Activated CD8-positive, alpha-beta memory T cell treated with anti-CD3 and anti-CD28 coated beads, Interleukin-2, amount 50 U/mL, for 24 hours (primary cell): ENCODE results near the gene HCAR1.
"Not testable (repeated sequence)": the region's sequence is repeated elsewhere in the genome, so short reads cannot be mapped to it uniquely, and the experiment has no call there.

Experiments used
- DNase-seq: peaks from one replicate; pipeline ENCODE4 v3.0.0-alpha.2; 2020; ENCODE audit errors: extremely low read depth

HCAR1 gene

DNA sequence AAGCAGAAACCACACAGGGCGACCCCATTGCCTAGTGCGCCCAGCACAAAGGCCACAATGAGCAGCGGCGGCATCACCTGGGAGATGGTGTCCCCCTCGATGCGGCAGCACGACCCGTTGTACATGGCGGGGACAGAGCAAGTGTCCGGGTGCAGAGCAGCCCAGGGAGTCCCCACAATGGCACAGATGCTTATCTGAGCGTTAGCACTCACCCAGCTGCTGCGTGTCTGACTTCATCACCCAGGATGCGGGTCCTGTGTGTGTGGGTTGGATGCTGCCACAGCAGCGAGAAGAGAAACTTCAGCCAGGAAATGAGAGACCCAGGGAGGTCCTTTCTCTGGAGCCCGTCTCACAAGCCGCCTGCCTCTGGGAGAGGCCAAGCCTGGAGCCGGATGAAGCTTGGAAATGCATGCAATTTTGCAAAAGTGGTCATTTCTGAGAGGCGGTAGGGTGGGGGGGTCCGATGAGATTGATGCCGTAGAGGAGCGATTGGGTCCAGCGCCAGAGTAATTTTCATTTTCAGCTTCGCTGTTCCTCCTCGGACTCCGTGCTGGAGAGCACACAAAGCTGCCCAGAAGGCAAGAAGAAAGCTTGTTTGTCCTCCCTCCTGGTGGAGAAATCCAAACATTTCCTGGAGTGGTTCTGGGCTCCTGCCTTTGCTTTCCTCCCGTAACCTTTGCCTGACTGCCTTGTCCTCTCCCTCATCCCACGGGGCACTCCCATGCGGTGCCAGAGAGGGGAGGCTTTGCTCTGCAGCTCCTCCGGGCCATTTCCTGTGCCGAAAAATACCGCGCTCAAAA is at the start of gene HCAR1:
HCAR1 (minus strand) TSS at position 630 of the 800 bp plus-strand sequence; CDS start at position 125, 505 bp downstream.
- no peak for DNase-seq

GRCh38 chr12:122757568-122757967 is 26.9 kb upstream of the HCAR1 start:
- no peak for DNase-seq

DNA sequence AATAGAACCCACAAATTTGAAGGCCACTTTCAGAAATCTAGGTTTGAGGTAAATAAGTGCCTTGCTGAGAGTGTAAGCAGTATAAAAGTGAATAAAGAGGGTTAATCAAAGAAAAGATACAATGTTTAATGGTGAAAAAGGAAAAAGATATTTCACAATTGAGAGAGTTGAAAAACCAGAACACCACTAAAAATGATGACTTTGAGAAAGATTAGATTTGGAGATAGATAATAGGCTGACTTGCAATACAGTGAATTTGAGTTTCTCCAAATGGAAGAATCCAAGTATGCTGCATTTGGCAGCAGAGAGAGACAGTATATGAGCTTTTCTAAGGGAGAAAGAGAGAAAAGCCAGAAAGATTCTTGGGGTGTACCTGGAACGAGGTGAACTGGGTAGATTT is 24.1 kb upstream of the HCAR1 start:
- no peak for DNase-seq

DNA sequence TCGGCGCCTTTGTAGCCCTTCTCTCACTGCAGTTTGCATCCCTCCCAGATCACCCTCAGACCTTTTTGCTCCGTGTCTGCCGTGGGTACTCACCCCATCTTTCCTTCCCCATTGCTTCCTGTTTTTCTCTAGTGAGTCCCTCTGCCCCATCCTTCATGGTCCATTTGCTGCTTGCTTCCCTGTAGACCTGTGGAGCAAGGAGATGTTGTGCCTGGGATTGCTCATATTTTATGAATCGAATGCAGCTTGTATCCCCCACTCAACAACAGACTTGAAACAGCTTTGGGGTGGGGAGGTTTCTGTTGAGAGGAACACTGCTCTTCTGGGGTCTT is 22.6 kb upstream of the HCAR1 start:
- DNase-seq, result no peak

GRCh38 chr12:122752464-122753318 is 22.0 kb upstream of the HCAR1 start, which contains the start of gene DENR:
Gene DENR (plus strand): TSS chr12:122752824. CDS start chr12:122753702, 878 bp downstream.
- peak; percentile 97 for DNase-seq

DNA sequence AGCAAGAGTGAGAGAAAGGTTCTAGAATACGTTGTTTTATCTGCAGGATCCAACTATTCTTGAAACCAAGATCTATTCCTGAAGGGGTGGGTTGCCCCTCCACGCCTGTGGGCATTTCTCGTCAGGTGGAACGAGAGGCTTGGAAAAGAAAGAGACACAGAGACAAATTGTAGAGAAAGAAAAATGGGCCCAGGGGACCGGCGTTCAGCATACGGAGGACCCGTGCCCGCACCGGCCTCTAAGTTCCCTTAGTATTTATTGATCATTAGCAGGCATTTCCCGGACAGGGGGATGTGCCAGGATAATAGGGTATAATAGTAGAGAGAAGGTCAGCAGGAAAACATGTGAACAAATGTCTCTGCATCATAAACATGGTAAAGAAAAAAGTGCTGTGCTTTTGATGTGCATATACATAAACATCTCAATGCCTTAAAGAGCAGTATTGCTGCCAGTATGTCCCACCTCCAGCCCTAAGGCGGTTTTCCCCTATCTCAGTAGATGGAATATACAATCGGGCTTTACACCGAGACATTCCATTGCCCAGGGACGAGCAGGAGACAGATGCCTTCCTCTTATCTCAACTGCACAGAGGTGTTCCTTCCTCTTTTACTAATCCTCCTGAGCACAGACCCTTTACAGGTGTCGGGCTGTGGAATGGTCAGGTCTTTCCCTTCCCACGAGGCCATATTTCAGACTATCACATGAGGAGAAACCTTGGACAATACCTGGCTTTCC is 20.3 kb upstream of the HCAR1 start:
- not testable (repeated sequence) for DNase-seq

GRCh38 chr12:122749569-122750332 is 19.1 kb upstream of the HCAR1 start:
- DNase-seq, result no peak

GRCh38 chr12:122747224-122748135 is 16.8 kb upstream of the HCAR1 start:
- DNase-seq, result no peak

GRCh38 chr12:122743895-122744525 is 13.4 kb upstream of the HCAR1 start:
- no peak for DNase-seq

GRCh38 chr12:122740351-122740750 is 9.7 kb upstream of the HCAR1 start:
- no peak for DNase-seq

DNA sequence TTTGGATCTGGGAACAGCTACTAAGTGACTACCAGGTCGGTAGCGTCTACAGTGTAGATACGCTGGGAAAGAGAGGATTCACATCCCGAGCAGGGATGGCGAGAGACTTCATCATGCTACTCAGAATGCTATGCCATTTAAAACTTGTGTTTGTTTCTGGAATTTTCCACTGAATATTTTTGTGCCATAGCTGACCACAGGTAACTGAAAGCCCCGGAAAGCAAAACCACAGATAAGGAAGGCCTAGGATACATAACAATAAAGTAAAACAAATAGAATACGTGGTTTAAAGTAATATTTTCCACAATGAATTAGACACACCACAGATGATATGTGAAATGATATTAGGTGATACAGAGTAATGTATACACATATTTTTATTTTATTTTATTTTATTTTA is 7.9 kb upstream of the HCAR1 start:
- DNase-seq, result no peak

- DNase-seq, result no peak
Observed at GRCh38 chr12:122732611-122733010, 2.0 kb upstream of the HCAR1 start.

GRCh38 chr12:122732170-122732569 is 1.5 kb upstream of the HCAR1 start:
- DNase-seq, result no peak

DNA sequence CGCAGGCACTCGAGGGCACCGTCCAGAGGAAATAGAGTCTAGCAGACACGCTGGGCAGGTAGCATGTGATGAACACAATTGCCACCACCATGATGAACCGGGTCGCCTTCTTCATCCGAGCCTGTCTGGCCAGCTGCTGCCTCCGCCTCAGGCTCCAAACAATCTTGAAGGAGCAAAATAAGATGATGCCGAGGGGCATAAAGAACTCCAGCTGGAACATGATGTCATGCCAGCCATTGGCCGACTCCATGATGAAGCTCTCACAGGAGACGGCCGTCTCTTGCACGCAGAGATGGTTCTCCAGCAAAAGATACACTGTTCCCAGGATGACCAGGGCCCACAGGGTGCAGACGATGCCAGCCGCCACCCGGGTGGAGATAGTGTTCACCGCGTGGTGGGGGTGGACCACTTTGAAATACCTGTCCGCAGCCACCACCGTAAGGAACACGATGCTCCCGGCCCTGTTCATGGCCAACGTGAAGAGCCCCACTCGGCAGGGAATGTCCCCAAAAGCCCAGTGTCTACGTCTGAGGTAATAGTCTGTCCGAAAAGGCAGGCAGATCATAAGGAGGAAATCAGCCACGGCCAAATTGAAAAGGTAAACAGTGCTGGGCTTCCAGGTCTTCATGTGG is 945 bp downstream of the HCAR1 start:
- no peak for DNase-seq

DNA sequence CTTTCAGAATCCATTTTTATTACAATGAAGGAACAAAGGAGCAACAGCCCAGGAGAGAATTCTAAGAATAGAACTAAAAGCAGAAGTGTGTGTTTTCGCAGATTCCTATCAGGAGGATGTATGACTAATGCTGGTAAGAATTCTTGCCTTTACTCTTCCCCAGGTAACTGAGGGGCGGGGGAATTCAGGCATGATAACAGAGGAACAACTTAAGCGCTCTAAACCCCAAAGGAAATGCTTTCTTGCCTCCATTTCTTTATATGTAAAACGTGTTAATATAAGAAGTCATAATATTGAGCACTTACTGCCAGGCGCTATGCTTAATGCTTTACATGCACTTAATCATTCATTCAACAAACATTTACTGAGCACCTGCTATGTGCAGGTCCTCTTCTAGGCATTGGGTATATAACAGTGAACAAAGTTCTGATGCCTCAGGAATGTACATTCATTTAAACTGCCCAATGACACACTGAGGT is 4.5 kb downstream of the HCAR1 start:
- DNase-seq, result no peak

GRCh38 chr12:122725452-122726079 is 5.1 kb downstream of the HCAR1 start:
- DNase-seq, result no peak

GRCh38 chr12:122724641-122725243 is 5.9 kb downstream of the HCAR1 start:
- no peak for DNase-seq

GRCh38 chr12:122722387-122722786 is 8.3 kb downstream of the HCAR1 start:
- no peak for DNase-seq
